Chondrocyte (in vitro differentiated cells): ENCODE results near the gene IFNK. TPM values are rescaled to one million over a fixed set of nuclear protein-coding genes. Genes with fewer than 3 reads are reported as not detected.
A peak's percentile ranks its signal among the peaks of the same experiment; 100 is the strongest.

Experiments
- DNase-seq: peaks from one replicate; pipeline ENCODE4 v3.0.0; 2021; ENCODE audit warnings: mixed read lengths, low spot score
- H3K27ac Mint-ChIP-seq: one replicate; pipeline ENCODE4 v1.8.0; 2021; ENCODE audit warnings: mild to moderate bottlenecking, moderate library complexity, mixed read lengths; ENCODE audit not compliant: unreplicated experiment
- H3K27me3 Mint-ChIP-seq: 2 replicates; pipeline ENCODE4 v1.8.0; 2021; ENCODE audit warnings: low read depth, mixed read lengths
- H3K36me3 Mint-ChIP-seq: 2 replicates; pipeline ENCODE4 v1.8.0; 2021; ENCODE audit warnings: low read depth, mixed read lengths
- H3K4me1 Mint-ChIP-seq: 2 replicates; pipeline ENCODE4 v1.8.0; 2021; ENCODE audit warnings: low read depth, mild to moderate bottlenecking, mixed read lengths
- H3K4me3 Mint-ChIP-seq: one replicate; pipeline ENCODE4 v1.8.0; 2021; ENCODE audit warnings: mild to moderate bottlenecking, moderate library complexity, mixed read lengths; ENCODE audit not compliant: unreplicated experiment
- H3K9me3 Mint-ChIP-seq: 2 replicates; pipeline ENCODE4 v1.8.0; 2021; ENCODE audit warnings: low read depth, mixed read lengths
- total RNA-seq: library from RNA; stranded (reverse); gene quantifications from 3 replicates; pipeline ENCODE4 v1.2.1, GENCODE V29; 2021
- TF ChIP-seq, protein P1 (sequence below): fragments of 200-600 bp; sonication (generic); IDR thresholded peaks from 2 replicates; pipeline ENCODE4 v1.5.0; 2021; ENCODE audit warnings: antibody characterized with exemption, mild to moderate bottlenecking, moderate library complexity

The IFNK gene
- total RNA-seq, 1 donor from 2014 or later, result not detected

DNA sequence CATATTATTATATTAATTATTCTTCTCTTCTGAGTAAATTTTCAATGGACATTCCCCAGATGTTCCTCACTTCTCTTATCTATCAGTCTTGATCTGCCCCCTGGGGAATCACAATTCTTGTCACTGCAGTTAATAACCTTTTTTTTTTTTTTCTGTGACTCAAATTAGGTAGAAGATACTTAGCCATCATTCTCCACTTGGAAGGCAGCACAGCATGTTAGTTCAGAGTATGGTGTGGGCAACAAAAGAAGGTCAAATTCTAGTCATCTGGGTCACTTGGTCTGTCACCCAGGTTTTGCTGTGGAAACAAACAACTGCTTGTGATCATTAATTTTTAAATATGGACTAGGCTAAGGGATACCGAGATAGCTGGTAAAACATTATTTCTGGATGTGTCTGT lies 13.7 kb downstream of the IFNK start:
- Mint-ChIP-seq H3K27me3 (peaks cover 4% of the 10 kb centered on the region), H3K36me3 (peaks cover 2% of the 10 kb centered on the region), H3K9me3 (no peaks in the 10 kb centered on the region), H3K27ac (no peak overlapping the region), H3K4me1 (peaks cover 41% of the 10 kb centered on the region), H3K4me3 (no peak overlapping the region)
- TF ChIP-seq, protein P1, sequence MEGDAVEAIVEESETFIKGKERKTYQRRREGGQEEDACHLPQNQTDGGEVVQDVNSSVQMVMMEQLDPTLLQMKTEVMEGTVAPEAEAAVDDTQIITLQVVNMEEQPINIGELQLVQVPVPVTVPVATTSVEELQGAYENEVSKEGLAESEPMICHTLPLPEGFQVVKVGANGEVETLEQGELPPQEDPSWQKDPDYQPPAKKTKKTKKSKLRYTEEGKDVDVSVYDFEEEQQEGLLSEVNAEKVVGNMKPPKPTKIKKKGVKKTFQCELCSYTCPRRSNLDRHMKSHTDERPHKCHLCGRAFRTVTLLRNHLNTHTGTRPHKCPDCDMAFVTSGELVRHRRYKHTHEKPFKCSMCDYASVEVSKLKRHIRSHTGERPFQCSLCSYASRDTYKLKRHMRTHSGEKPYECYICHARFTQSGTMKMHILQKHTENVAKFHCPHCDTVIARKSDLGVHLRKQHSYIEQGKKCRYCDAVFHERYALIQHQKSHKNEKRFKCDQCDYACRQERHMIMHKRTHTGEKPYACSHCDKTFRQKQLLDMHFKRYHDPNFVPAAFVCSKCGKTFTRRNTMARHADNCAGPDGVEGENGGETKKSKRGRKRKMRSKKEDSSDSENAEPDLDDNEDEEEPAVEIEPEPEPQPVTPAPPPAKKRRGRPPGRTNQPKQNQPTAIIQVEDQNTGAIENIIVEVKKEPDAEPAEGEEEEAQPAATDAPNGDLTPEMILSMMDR, result no peak
- no peak for DNase-seq

DNA sequence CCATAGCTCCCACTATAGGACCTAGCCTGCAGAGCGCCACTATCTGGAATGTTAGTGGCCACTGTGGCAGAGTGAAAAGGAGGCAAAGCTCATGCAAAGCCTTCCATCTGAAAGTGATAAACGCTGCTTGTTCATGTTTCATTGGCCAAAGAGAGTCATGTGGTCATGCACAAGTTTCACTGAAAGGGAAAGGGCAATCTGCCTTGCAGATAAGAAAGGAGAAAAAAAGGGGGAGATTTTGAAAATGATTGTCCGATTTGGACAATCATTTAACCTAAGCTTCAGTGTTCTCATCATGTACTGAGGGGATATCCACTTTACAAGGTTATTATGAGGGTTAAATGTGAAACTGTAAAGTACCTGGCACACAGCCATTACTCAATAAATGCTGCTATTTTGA lies 14.6 kb downstream of the IFNK start:
- TF ChIP-seq, protein P1, result no peak
- Mint-ChIP-seq H3K4me3 (no peak overlapping the region), H3K4me1 (peaks cover 41% of the 10 kb centered on the region), H3K9me3 (no peaks in the 10 kb centered on the region), H3K27me3 (peaks cover 2% of the 10 kb centered on the region), H3K27ac (peak overlapping the region; percentile 50), H3K36me3 (peaks cover 2% of the 10 kb centered on the region)
- no peak for DNase-seq

DNA sequence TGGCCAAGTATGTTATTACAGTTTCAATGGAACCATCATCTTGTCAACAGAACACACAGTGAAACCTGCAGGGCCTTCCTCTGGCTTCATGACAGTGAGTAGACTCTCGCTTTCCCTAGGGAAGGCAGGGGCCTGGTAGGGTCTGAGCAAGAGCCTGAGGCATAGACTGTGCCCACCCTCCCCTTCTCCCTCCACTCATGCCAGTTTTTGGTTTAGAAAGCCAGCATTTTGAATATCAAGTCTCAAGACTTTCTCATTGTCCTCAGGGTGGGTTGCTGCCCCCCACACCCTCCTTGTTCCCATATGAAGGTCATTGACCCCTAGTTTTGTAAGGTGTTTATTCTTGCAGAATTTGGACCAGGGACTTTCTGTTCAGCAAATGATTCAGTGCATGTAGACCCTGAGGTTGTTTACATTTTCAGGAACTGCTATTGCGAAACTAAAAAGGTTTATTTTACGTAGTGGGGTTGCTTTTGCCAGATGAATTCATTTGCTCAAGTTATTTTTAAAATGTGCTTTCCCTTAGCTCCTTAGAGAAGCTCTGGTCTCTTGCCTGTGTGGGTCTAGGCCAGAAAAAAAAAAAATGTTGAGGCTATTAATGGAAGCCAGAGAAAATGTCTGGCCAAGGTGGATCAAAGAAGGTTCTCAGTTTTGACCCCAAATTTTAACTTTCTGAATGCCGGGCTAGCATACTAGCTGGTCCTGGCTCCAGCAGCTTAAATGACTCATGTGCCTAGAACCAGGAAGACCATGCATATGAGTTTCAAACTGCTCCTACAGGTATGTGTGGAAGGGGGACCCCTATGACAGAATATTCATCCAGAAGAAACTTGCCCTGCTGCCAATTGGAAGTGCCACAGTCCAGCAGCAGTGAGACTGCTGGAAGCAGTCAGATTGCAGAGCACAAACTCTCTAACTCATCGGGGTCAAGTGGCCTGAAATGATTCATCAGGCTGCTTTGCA lies 15.7 kb downstream of the IFNK start:
- H3K9me3 Mint-ChIP-seq, result no peaks in the 10 kb centered on the region
- peak overlapping the region; percentile 80 for H3K27ac Mint-ChIP-seq
- no peaks in the 10 kb centered on the region for H3K27me3 Mint-ChIP-seq
- H3K36me3 Mint-ChIP-seq, result peaks cover 4% of the 10 kb centered on the region
- DNase-seq, result no peak
- H3K4me1 Mint-ChIP-seq, result peaks cover 41% of the 10 kb centered on the region
- TF ChIP-seq, protein P1, result no peak
- no peak overlapping the region for H3K4me3 Mint-ChIP-seq

DNA sequence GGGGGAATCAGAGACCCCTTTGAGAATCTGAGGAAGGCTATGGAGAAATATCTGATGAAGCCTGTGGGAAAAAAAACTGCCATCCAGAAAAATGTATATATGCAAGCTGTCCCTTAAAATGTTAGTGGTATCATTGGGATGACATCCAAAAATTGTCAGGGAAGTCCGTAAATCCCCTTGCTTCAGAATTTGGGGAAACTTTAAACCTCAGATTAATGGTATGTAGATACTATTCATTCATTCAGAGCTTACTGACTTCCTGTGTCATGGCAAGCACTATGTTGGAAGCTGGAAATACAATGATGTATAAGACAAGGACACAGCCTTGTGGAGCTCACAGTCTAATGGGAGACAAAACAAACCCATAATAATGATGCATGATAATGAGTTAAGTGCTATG lies 16.4 kb downstream of the IFNK start:
- no peak overlapping the region for H3K27ac Mint-ChIP-seq
- no peak overlapping the region for H3K4me3 Mint-ChIP-seq
- no peak for DNase-seq
- TF ChIP-seq, protein P1, result no peak
- peaks cover 4% of the 10 kb centered on the region for H3K36me3 Mint-ChIP-seq
- peaks cover 41% of the 10 kb centered on the region for H3K4me1 Mint-ChIP-seq
- H3K9me3 Mint-ChIP-seq, result no peaks in the 10 kb centered on the region
- no peaks in the 10 kb centered on the region for H3K27me3 Mint-ChIP-seq

DNA sequence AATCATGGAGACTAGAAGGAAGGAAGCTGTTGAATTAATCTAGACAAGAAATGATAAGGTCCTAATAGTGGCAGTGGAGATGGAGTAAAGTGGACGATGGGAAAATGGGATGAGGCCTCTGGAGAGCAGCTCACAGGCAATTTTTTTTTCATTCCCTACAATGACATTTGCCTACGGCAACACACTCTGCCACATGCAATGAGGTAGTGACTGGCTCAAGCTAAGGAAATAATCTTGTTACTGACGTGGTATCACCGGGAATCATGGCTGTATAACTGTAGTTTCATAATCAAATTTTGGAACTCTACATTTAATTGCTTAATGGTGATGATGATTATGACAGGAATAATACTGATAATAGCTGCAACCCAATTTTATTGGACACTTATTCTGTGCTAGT lies 17.6 kb downstream of the IFNK start:
- Mint-ChIP-seq H3K27me3 (no peaks in the 10 kb centered on the region), H3K4me3 (no peak overlapping the region), H3K4me1 (peaks cover 34% of the 10 kb centered on the region), H3K9me3 (no peaks in the 10 kb centered on the region), H3K27ac (no peak overlapping the region), H3K36me3 (peaks cover 2% of the 10 kb centered on the region)
- no peak for DNase-seq
- TF ChIP-seq, protein P1, result no peak
